MM.1S (cell line): ENCODE results near the gene PSTPIP2.

Experiments used
- DNase-seq: peaks from one replicate; pipeline ENCODE4 v3.0.0-alpha.2; 2015
- H2AFZ ChIP-seq: fragments of 300-600 bp; sonication (generic); 2 replicates; pipeline ENCODE4 v1.6.0; 2016; ENCODE audit warnings: antibody characterized with exemption, low read length
- H3F3A ChIP-seq: fragments of 300-600 bp; sonication (generic); 2 replicates; pipeline ENCODE4 v1.6.1; 2016; ENCODE audit warnings: mild to moderate bottlenecking, antibody characterized with exemption, low read length, moderate library complexity, mixed read lengths; ENCODE audit not compliant: insufficient read depth
- H3K27ac ChIP-seq: fragments of 300-600 bp; sonication (generic); 2 replicates; pipeline ENCODE4 v1.5.1; 2016; ENCODE audit warnings: mild to moderate bottlenecking, low read length
- H3K27me3 ChIP-seq: fragments of 300-600 bp; sonication (generic); replicated peaks from 2 replicates; pipeline ENCODE4 v1.6.0; 2016; ENCODE audit warnings: low read length; ENCODE audit not compliant: insufficient read depth
- H3K36me3 ChIP-seq: fragments of 300-600 bp; sonication (generic); replicated peaks from 2 replicates; pipeline ENCODE4 v1.6.1; 2016; ENCODE audit warnings: mild to moderate bottlenecking, low read length, mixed read lengths; ENCODE audit not compliant: insufficient read depth
- H3K4me1 ChIP-seq: fragments of 300-600 bp; sonication (generic); 2 replicates; pipeline ENCODE4 v1.6.1; 2016; ENCODE audit warnings: low read length, mixed read lengths
- H3K4me2 ChIP-seq: fragments of 300-600 bp; sonication (generic); 2 replicates; pipeline ENCODE4 v1.6.0; 2016; ENCODE audit warnings: low read depth, low read length
- H3K4me3 ChIP-seq: fragments of 300-600 bp; sonication (generic); 2 replicates; pipeline ENCODE4 v1.5.1; 2016; ENCODE audit warnings: low read length, mixed read lengths
- H3K79me2 ChIP-seq: fragments of 300-600 bp; sonication (generic); 2 replicates; pipeline ENCODE4 v1.6.1; 2016; ENCODE audit warnings: mixed run types, low read length, mixed read lengths
- H3K9ac ChIP-seq: fragments of 300-600 bp; sonication (generic); 2 replicates; pipeline ENCODE4 v1.6.1; 2016; ENCODE audit warnings: low read length, mixed read lengths
- H3K9me2 ChIP-seq: fragments of 300-600 bp; sonication (generic); replicated peaks from 2 replicates; pipeline ENCODE4 v1.6.1; 2016; ENCODE audit warnings: mild to moderate bottlenecking, low read length, mixed read lengths; ENCODE audit not compliant: insufficient read depth
- H3K9me3 ChIP-seq: fragments of 300-600 bp; sonication (generic); replicated peaks from 2 replicates; pipeline ENCODE4 v1.6.1; 2016; ENCODE audit warnings: mild to moderate bottlenecking, low read length, mixed read lengths; ENCODE audit not compliant: insufficient read depth
- H4K20me1 ChIP-seq: fragments of 300-600 bp; sonication (generic); 2 replicates; pipeline ENCODE4 v1.6.1; 2016; ENCODE audit warnings: mild to moderate bottlenecking, low read length, moderate library complexity, mixed read lengths; ENCODE audit not compliant: insufficient read depth
- CTCF ChIP-seq: fragments of 300-600 bp; sonication (generic); IDR thresholded peaks from 2 replicates; pipeline ENCODE4 v1.5.1; 2016; ENCODE audit warnings: antibody characterized with exemption, low read length, mixed read lengths
- EZH2 ChIP-seq: fragments of 300-600 bp; sonication (generic); optimal IDR thresholded peaks from 2 replicates; pipeline ENCODE3; 2017; ENCODE audit warnings: low read depth, mild to moderate bottlenecking, antibody characterized with exemption, low read length, mixed read lengths
- EZH2phosphoT487 ChIP-seq: fragments of 300-600 bp; sonication (generic); IDR thresholded peaks from 2 replicates; pipeline ENCODE4 v1.6.1; 2018; ENCODE audit warnings: antibody characterized with exemption, low read length

PSTPIP2 gene

GRCh38 chr18:46067438-46068007 lies 4.5 kb downstream of the PSTPIP2 start:
- H3K4me2 ChIP-seq: no peak overlapping the region
- H3K9me3 ChIP-seq: no peaks in the 10 kb centered on the region
- peak; percentile 79 for DNase-seq
- H2AFZ ChIP-seq: no peak overlapping the region
- no peak overlapping the region for H3K9ac ChIP-seq
- no peaks in the 10 kb centered on the region for H3K27me3 ChIP-seq
- H3F3A ChIP-seq: peaks cover 5% of the 10 kb centered on the region; the same call in 1 of the 2 replicates
- H3K4me3 ChIP-seq: no peak overlapping the region
- no peaks in the 10 kb centered on the region for H4K20me1 ChIP-seq
- H3K9me2 ChIP-seq: no peaks in the 10 kb centered on the region
- H3K79me2 ChIP-seq: 0 out of 2 replicates have a peak, but pooled peaks cover 3% of the 10 kb centered on the region
- TF ChIP-seq EZH2phosphoT487: no peak
- TF ChIP-seq CTCF: no peak
- no peak for TF ChIP-seq EZH2
- H3K4me1 ChIP-seq: peaks cover 11% of the 10 kb centered on the region
- no peak overlapping the region; the same call in 1 of the 2 replicates for H3K27ac ChIP-seq
- no peaks in the 10 kb centered on the region for H3K36me3 ChIP-seq

- Histone ChIP-seq H2AFZ (no peak overlapping the region), H3K27me3 (no peaks in the 10 kb centered on the region), H3K27ac (peak overlapping the region; percentile 76; the same call in 1 of the 2 replicates), H3K9me2 (no peaks in the 10 kb centered on the region), H3F3A (peaks cover 17% of the 10 kb centered on the region), H3K36me3 (no peaks in the 10 kb centered on the region), H3K9ac (no peak overlapping the region), H4K20me1 (no peaks in the 10 kb centered on the region), H3K79me2 (no peaks in the 10 kb centered on the region; the same call in 1 of the 2 replicates), H3K4me1 (peaks cover 32% of the 10 kb centered on the region), H3K9me3 (no peaks in the 10 kb centered on the region), H3K4me3 (no peak overlapping the region), H3K4me2 (no peak overlapping the region)
- TF ChIP-seq CTCF (no peak), EZH2 (no peak), EZH2phosphoT487 (no peak)
- no peak for DNase-seq
These were observed 9.3 kb downstream of the PSTPIP2 start for GRCh38 chr18:46062781-46063180.

GRCh38 chr18:46061796-46062195 lies 10.3 kb downstream of the PSTPIP2 start:
- peak overlapping the region; percentile 31 for H3K4me2 ChIP-seq

More at GRCh38 chr18:46061796-46062195, 10.3 kb downstream of the PSTPIP2 start:
- DNase-seq: peak; percentile 76
- H2AFZ ChIP-seq: peak overlapping the region; percentile 54
- no peak overlapping the region for H3K9ac ChIP-seq
- peaks cover 17% of the 10 kb centered on the region for H3F3A ChIP-seq
- no peaks in the 10 kb centered on the region for H3K9me3 ChIP-seq
- peak overlapping the region; percentile 76; the same call in 1 of the 2 replicates for H3K27ac ChIP-seq
- no peaks in the 10 kb centered on the region for H4K20me1 ChIP-seq
- peaks cover 30% of the 10 kb centered on the region for H3K4me1 ChIP-seq
- no peaks in the 10 kb centered on the region for H3K27me3 ChIP-seq
- H3K79me2 ChIP-seq: no peaks in the 10 kb centered on the region; the same call in 1 of the 2 replicates
- H3K4me3 ChIP-seq: no peak overlapping the region
- TF ChIP-seq EZH2phosphoT487: no peak
- TF ChIP-seq EZH2: no peak
- no peak for TF ChIP-seq CTCF
- H3K9me2 ChIP-seq: no peaks in the 10 kb centered on the region
- H3K36me3 ChIP-seq: no peaks in the 10 kb centered on the region
